Suppressor macrophage (primary cell): ENCODE data around the gene GNA12.
"Not testable (repeated sequence)": the region's sequence is repeated elsewhere in the genome, so short reads cannot be mapped to it uniquely, and the experiment has no call there.

Experiments used
- DNase-seq, 4 experiments: peaks; one replicate each; pipeline ENCODE4 v3.0.0-alpha.2; 2020 to 2022

GNA12 gene

GRCh38 chr7:2688409-2689342 lies 155.4 kb downstream of the GNA12 start:
- DNase-seq, result peak in 2 of 4 experiments; percentile 24 to 34

GRCh38 chr7:2687881-2688318 lies 156.2 kb downstream of the GNA12 start, which contains the start of gene AMZ1:
AMZ1 (plus strand) TSS chr7:2688202; CDS start chr7:2700452, 12,250 bp downstream.
- peak in 2 of 4 experiments; percentile 53 to 71 for DNase-seq

GRCh38 chr7:2687338-2687869 lies 156.7 kb downstream of the GNA12 start:
- DNase-seq, result peak in 1 of 4 experiments; percentile 52

- no peak for DNase-seq
Observed at GRCh38 chr7:2686101-2686500, 158.0 kb downstream of the GNA12 start.

GRCh38 chr7:2684501-2684900 lies 159.6 kb downstream of the GNA12 start:
- DNase-seq, result no peak

- no peak for DNase-seq
Observed at GRCh38 chr7:2681929-2682799, 161.9 kb downstream of the GNA12 start.

- DNase-seq, result peak; percentile 84 to 93 (median 90)
Observed at GRCh38 chr7:2680792-2681490, 163.2 kb downstream of the GNA12 start.

- no peak for DNase-seq
Observed at GRCh38 chr7:2680256-2680655, 163.9 kb downstream of the GNA12 start.

GRCh38 chr7:2679135-2680127 lies 164.7 kb downstream of the GNA12 start:
- DNase-seq, result not testable (repeated sequence)

- DNase-seq, result not testable (repeated sequence)
Observed at GRCh38 chr7:2678454-2678853, 165.7 kb downstream of the GNA12 start.
